Measurements from ENCODE around the gene MAP3K7CL.

The MAP3K7CL gene

GRCh38 chr21:29130270-29130969 is at the start of gene MAP3K7CL:
Gene MAP3K7CL (plus strand): TSS chr21:29130644. CDS start chr21:29133345, 2,701 bp downstream.
- peak; percentile 98 for DNase-seq (ENCODE audit: low read depth)

- no peak for DNase-seq (ENCODE audit: low read depth)
These were observed 48.2 kb upstream of the MAP3K7CL start for GRCh38 chr21:29082046-29082815.

- no peak for DNase-seq (ENCODE audit: low read depth)
These were observed 47.1 kb upstream of the MAP3K7CL start for GRCh38 chr21:29083306-29083705.

GRCh38 chr21:29084372-29084771 is 46.1 kb upstream of the MAP3K7CL start:
- no peak for DNase-seq (ENCODE audit: low read depth)

GRCh38 chr21:29085106-29085752 is 45.2 kb upstream of the MAP3K7CL start:
- no peak for DNase-seq (ENCODE audit: low read depth)

GRCh38 chr21:29091033-29091432 is 39.4 kb upstream of the MAP3K7CL start:
- peak; percentile 85 for DNase-seq (ENCODE audit: low read depth)

GRCh38 chr21:29092102-29092959 is 38.1 kb upstream of the MAP3K7CL start:
- no peak for DNase-seq (ENCODE audit: low read depth)

- DNase-seq (ENCODE audit: low read depth): no peak
These were observed 34.0 kb upstream of the MAP3K7CL start for GRCh38 chr21:29096218-29097015.

GRCh38 chr21:29098156-29098555 is 32.3 kb upstream of the MAP3K7CL start:
- no peak for DNase-seq (ENCODE audit: low read depth)

- DNase-seq (ENCODE audit: low read depth): no peak
These were observed 27.6 kb upstream of the MAP3K7CL start for GRCh38 chr21:29102791-29103257.

- no peak for DNase-seq (ENCODE audit: low read depth)
These were observed 26.2 kb upstream of the MAP3K7CL start for GRCh38 chr21:29104239-29104708.

GRCh38 chr21:29105218-29105617 is 25.2 kb upstream of the MAP3K7CL start:
- DNase-seq (ENCODE audit: low read depth): peak; percentile 62

GRCh38 chr21:29114765-29115500 is 15.5 kb upstream of the MAP3K7CL start:
- DNase-seq (ENCODE audit: low read depth): peak; percentile 78

GRCh38 chr21:29115899-29116298 is 14.5 kb upstream of the MAP3K7CL start:
- DNase-seq (ENCODE audit: low read depth): no peak

- no peak for DNase-seq (ENCODE audit: low read depth)
These were observed 13.0 kb upstream of the MAP3K7CL start for GRCh38 chr21:29117372-29117955.

GRCh38 chr21:29121759-29122158 is 8.7 kb upstream of the MAP3K7CL start:
- DNase-seq (ENCODE audit: low read depth): no peak

- no peak for DNase-seq (ENCODE audit: low read depth)
These were observed 5.8 kb upstream of the MAP3K7CL start for GRCh38 chr21:29124645-29125044.

GRCh38 chr21:29125191-29125590 is 5.3 kb upstream of the MAP3K7CL start:
- DNase-seq (ENCODE audit: low read depth): no peak

- no peak for DNase-seq (ENCODE audit: low read depth)
These were observed 4.5 kb upstream of the MAP3K7CL start for GRCh38 chr21:29125979-29126378.

- no peak for DNase-seq (ENCODE audit: low read depth)
These were observed 2.8 kb downstream of the MAP3K7CL start for GRCh38 chr21:29133241-29133640.

All from HS-5 (cell line).